ENCODE data around the gene AKT2. TPM values are rescaled to one million over a fixed set of nuclear protein-coding genes. Genes with fewer than 3 reads are reported as not detected.
A peak's percentile ranks its signal among the peaks of the same experiment; 100 is the strongest.

AKT2 gene
- total RNA-seq, 1 experiment from 2014 or later, result 2,376 TPM

GRCh38 chr19:40305403-40305802 is 20.3 kb upstream of the AKT2 start:
- no peak overlapping the region for H3K27ac ChIP-seq (ENCODE audit: low read length)
- ATAC-seq, result peak; percentile 92
- in situ Hi-C loops (cut with HindIII; ENCODE audit: low pct_unique_long_range_greater_than_20kb, low sequenced_read_pairs), result loop anchor here (10.0 kb wide), 1 partner anchor 1781 kb away; no protein-coding TSS in a partner anchor
- H3K9me3 ChIP-seq (ENCODE audit: control insufficient read depth, insufficient read depth, low read depth, low read length), result no peaks in the 10 kb centered on the region
- peaks cover 11% of the 10 kb centered on the region for H3K27me3 ChIP-seq (ENCODE audit: control insufficient read depth, insufficient read depth, low read length)
- CTCF ChIA-PET, result interaction anchor here (0.5 to 8.5 kb wide), 124 partner anchors 9 to 1762 kb away, joined by 3 to 498 read pairs (median 6); partner anchors contain the start of genes AKT2, CCNP, EIF3K and FBL
- BruUV-seq (replicated peaks), result no TSS peak
- intact Hi-C loops (cut with micrococcal nuclease; ENCODE audit: unreplicated experiment), result loop anchor here (1.0 to 5.0 kb wide), 4 partner anchors 31 to 166 kb away; partner anchors contain the start of gene SERTAD3
- TF ChIP-seq, protein P1, sequence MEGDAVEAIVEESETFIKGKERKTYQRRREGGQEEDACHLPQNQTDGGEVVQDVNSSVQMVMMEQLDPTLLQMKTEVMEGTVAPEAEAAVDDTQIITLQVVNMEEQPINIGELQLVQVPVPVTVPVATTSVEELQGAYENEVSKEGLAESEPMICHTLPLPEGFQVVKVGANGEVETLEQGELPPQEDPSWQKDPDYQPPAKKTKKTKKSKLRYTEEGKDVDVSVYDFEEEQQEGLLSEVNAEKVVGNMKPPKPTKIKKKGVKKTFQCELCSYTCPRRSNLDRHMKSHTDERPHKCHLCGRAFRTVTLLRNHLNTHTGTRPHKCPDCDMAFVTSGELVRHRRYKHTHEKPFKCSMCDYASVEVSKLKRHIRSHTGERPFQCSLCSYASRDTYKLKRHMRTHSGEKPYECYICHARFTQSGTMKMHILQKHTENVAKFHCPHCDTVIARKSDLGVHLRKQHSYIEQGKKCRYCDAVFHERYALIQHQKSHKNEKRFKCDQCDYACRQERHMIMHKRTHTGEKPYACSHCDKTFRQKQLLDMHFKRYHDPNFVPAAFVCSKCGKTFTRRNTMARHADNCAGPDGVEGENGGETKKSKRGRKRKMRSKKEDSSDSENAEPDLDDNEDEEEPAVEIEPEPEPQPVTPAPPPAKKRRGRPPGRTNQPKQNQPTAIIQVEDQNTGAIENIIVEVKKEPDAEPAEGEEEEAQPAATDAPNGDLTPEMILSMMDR (IDR thresholded peaks at IDR 0.05), result no peak
- no peak for TF ChIP-seq POLR2AphosphoS5 (IDR thresholded peaks at IDR 0.05; ENCODE audit: low read depth, low read length)
- H3K4me1 ChIP-seq (ENCODE audit: control insufficient read depth, insufficient read depth, low read length), result no peaks in the 10 kb centered on the region
- POLR2A ChIA-PET, result interaction anchor here (0.5 to 1.6 kb wide), 22 partner anchors 9 to 871 kb away, joined by 3 to 19 read pairs (median 5); partner anchors contain the start of gene TTC9B
- no peaks in the 10 kb centered on the region for H3K36me3 ChIP-seq (ENCODE audit: control insufficient read depth, insufficient read depth, low read length)
- no peak overlapping the region for H3K4me3 ChIP-seq (ENCODE audit: low read depth in 2 of 2, low read length in 2 of 2)
- peak; percentile 100 for DNase-seq (ENCODE audit: low read depth, low spot score)

DNA sequence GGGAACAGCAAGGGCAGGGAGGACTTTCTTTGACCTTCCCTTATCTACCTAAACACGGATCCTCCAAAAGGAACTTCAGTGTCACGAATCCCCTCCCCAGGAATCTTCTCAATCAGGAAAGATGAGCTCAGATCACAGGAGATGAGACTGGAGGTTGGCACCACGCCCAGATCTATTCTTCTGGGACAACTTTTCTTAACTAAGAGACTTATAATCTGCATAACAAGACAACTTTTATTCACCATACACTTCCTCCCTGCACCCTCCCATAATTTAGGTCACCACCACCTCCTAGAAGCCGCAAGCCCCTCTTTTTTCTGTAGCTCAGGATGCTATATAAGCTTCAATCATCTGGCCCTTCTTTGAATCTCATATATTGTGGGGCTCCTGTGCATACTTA is 19.2 kb upstream of the AKT2 start:
- CTCF ChIA-PET, result interaction anchor here (0.5 to 8.5 kb wide), 33 partner anchors 11 to 1774 kb away, joined by 3 to 498 read pairs (median 19); partner anchors contain the start of genes AKT2, COQ8B, MAP3K10 and TTC9B
- TF ChIP-seq SIN3A (IDR thresholded peaks at IDR 0.05; ENCODE audit: borderline replicate concordance, insufficient read depth, low read depth, low read length) (no peak), TCF7L2 (IDR thresholded peaks at IDR 0.05; ENCODE audit: low read depth, low read length) (no peak), POLR2AphosphoS5 (IDR thresholded peaks at IDR 0.05; ENCODE audit: low read depth, low read length) (no peak)
- TF ChIP-seq, protein P1 (IDR thresholded peaks at IDR 0.05), result no peak
- TF ChIP-seq, protein P2, sequence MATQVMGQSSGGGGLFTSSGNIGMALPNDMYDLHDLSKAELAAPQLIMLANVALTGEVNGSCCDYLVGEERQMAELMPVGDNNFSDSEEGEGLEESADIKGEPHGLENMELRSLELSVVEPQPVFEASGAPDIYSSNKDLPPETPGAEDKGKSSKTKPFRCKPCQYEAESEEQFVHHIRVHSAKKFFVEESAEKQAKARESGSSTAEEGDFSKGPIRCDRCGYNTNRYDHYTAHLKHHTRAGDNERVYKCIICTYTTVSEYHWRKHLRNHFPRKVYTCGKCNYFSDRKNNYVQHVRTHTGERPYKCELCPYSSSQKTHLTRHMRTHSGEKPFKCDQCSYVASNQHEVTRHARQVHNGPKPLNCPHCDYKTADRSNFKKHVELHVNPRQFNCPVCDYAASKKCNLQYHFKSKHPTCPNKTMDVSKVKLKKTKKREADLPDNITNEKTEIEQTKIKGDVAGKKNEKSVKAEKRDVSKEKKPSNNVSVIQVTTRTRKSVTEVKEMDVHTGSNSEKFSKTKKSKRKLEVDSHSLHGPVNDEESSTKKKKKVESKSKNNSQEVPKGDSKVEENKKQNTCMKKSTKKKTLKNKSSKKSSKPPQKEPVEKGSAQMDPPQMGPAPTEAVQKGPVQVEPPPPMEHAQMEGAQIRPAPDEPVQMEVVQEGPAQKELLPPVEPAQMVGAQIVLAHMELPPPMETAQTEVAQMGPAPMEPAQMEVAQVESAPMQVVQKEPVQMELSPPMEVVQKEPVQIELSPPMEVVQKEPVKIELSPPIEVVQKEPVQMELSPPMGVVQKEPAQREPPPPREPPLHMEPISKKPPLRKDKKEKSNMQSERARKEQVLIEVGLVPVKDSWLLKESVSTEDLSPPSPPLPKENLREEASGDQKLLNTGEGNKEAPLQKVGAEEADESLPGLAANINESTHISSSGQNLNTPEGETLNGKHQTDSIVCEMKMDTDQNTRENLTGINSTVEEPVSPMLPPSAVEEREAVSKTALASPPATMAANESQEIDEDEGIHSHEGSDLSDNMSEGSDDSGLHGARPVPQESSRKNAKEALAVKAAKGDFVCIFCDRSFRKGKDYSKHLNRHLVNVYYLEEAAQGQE (IDR thresholded peaks at IDR 0.05; ENCODE audit: insufficient read depth in 1 of 2, low read depth in 2 of 2, low read length in 1 of 2), result no peak

More for the DNA sequence above, 19.2 kb upstream of the AKT2 start:
- Histone ChIP-seq H3K9me3 (ENCODE audit: control insufficient read depth, insufficient read depth, low read depth, low read length) (no peaks in the 10 kb centered on the region), H3K4me1 (ENCODE audit: control insufficient read depth, insufficient read depth, low read length) (no peaks in the 10 kb centered on the region), H3K27ac (ENCODE audit: low read length) (no peak overlapping the region), H3K4me3 (ENCODE audit: low read depth in 2 of 2, low read length in 2 of 2) (no peak overlapping the region), H3K27me3 (ENCODE audit: control insufficient read depth, insufficient read depth, low read length) (peaks cover 9% of the 10 kb centered on the region), H3K36me3 (ENCODE audit: control insufficient read depth, insufficient read depth, low read length) (no peaks in the 10 kb centered on the region)
- no peak for ATAC-seq
- POLR2A ChIA-PET, result interaction anchor here (0.7 to 1.5 kb wide), 3 partner anchors 25 to 772 kb away, joined by 3 to 6 read pairs (median 3); no protein-coding TSS in a partner anchor
- no TSS peak for BruUV-seq (replicated peaks)
- no peak for DNase-seq (ENCODE audit: low read depth, low spot score)
- in situ Hi-C loops (cut with HindIII; ENCODE audit: low pct_unique_long_range_greater_than_20kb, low sequenced_read_pairs), result loop anchor here (5.0 to 10.0 kb wide), 7 partner anchors 38 to 1780 kb away; partner anchors contain the start of gene ZNF780A
- intact Hi-C loops (cut with micrococcal nuclease; ENCODE audit: unreplicated experiment), result loop anchor here (2.0 kb wide), 1 partner anchor 32 kb away; no protein-coding TSS in a partner anchor

Measured in Panc1 (cell line).